ENCODE data around the gene LAT.

GRCh38 chr16:28967156-28967555 is 17.7 kb upstream of the LAT start:
- TF ChIP-seq CTCF (IDR thresholded peaks at IDR 0.05): no peak
- TF ChIP-seq EP300 (IDR thresholded peaks at IDR 0.05): no peak
- no peak for TF ChIP-seq POLR2A (IDR thresholded peaks at IDR 0.05)
- no peak for TF ChIP-seq POLR2AphosphoS5 (IDR thresholded peaks at IDR 0.05)
